Stimulated activated CD8-positive, alpha-beta memory T cell treated with anti-CD3 and anti-CD28 coated beads, Interleukin-2, amount 100 ng/mL, for 1 hour (primary cell): ENCODE data around the gene LMTK3.

Experiments
- DNase-seq, 2 donors: peaks; one replicate each; pipeline ENCODE4 v3.0.0-alpha.2; 2020; ENCODE audit warnings: low read depth in 2 of 2

Gene LMTK3

DNA sequence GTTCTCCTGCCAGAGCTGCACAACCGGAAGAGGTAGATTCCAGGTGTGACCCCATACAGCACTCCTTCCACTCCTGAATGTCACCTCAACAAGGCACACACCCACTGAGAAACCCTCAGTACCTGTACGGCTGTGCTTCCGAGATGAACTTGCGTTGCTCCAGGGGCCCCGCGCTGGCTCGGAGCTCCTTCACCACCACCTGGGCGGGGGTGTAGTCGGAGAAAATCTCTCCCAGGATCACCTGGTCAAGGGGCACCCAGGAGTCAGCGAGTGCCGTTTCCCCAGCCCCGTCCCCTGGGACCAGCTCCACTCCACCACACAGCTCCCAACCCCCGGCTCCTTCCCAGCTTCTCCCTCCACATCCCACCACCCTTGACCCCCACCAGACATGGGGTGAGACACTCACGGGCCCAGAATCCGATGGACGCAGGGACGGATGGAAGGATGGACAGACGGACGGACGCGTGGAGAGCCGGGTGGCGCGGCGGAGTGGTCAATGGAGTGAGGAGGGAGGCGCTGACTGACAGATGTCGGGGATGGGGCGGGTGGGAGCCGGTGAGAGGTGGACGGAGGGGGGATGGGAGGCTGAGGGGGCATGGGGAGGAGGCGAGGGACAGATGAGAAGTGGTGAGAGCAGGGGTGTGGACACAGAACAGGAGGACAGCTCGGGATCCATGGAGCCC, 2.8 kb downstream of the LMTK3 start:
- DNase-seq = no peak

DNA sequence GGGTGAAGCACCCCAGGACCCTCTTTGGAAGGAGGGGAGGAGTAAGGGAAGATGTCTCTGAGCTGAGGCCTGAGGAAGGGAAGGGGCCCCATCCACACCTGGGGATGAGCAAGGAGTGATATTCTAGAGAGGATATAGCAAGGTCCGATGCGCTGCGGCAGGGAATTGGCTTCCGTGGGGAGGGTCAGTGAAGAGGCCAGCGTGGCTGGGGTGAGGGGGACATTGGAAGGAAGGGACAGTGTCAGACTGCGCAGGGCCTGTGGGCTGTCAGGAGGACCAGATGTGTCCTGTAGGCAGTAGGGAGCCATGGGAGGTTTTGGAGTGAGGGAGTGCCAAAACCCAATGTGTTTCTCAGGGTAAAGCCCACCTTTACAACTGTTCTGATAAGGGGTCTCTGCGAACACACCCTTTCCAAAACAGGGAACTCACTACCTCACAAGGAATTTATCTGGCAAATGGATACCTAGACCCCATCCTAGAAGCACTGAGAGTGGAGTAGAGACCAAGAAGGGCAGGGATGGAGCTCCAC, 3.7 kb downstream of the LMTK3 start:
- DNase-seq = no peak

DNA sequence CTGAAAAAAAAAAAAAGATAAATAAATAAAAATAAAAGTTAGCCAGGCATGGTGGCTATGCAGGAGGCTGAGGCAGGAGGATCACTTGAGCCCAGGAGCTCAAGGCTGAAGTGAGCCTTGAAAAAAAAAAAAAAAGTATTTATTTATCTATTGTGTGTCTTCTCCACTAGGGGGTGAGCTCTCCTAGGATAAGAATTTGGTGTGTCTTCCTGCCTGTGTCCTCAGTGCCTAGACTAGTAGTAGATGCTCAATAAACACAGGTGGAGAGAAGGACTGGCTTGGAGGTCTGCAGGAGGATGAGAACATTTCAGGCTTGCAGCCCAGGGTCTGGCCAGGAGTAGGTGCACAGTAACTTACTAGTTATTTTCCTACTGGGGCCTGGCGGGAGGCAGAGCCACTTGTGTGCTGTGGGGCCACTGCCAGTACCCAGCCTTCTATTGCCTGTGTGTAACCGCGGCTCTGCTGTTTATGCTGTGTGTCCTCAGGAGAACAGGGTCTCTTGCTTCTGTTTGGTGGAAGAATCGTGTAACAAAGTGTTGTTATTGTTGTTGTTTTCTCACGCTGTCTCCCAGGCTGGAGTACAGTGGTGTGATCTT, 5.4 kb downstream of the LMTK3 start:
- no peak for DNase-seq

DNA sequence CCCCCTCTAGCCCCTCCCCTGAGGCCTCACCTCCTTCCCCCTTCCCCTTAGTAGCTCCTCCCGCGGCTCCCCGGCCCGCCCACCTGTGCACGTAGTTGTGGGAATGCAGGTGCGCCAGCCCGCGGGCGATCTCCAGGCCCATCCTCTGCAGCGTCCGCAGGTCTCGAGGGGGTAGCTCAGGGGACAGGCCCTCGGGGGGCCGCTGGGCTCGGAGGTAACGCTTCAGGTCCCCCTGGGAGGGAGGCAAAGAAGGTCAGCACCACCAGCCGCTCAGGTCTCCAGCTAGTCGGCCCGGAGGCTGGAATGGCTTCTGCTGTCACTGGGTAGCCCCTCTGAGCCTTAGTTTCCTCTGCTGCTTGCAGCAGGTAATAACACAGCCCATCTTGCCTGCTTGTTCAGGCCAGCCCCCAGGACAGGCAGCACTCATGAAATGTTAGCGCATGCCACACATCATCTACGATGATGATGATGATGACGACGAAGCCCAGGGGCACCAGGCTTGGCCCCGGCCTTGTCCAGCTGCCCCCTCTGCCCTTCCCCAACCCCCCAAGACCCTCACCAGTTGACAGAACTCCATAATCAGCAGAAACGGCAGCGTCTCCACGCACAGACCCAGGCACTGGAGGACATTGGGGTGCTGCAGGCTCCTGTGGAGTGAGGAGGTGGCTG, 9.2 kb downstream of the LMTK3 start:
- peak in 1 of 2 donors; percentile 49 for DNase-seq

DNA sequence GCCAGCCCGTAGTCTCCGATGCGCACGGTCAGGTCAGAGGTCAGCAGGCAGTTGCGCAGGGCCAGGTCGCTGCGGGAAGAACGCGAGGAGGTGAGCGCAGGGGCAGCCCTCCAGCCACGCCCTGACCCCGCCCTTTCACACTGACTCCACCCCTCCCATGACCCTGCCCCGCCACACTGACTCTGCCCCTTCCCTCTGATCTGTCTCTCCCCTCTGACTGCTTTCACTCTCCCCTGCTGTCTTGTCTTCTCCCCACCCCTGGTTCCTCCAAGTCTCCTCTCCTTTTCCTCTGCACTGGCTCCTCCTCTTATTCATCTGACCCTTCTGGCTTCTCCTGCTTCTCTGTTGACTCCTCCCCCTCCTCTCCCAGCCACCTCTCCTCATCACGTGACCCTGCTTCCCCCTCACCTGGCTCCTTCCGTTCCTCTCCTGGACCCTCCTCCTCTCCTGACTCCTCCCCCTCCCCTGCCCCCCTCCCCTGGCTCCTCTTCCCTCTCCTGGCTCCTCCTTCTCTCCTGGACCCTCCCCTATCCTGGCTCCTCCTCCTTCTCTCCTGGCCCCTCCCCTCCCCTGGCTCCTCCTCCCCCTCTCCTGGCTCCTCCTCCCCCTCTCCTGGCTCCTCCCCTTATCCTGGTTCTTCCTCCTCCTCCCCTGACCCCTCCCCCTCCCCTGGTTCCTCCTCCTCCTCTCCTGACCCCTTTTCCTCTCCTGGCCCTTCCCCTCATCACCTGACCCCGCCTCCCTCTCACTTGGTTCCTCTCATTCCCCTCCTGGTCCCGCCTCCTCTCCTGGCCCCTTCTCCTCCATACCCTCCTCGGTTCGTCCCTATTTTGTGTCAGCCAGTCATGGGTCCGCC, 9.9 kb downstream of the LMTK3 start:
- DNase-seq = no peak

DNA sequence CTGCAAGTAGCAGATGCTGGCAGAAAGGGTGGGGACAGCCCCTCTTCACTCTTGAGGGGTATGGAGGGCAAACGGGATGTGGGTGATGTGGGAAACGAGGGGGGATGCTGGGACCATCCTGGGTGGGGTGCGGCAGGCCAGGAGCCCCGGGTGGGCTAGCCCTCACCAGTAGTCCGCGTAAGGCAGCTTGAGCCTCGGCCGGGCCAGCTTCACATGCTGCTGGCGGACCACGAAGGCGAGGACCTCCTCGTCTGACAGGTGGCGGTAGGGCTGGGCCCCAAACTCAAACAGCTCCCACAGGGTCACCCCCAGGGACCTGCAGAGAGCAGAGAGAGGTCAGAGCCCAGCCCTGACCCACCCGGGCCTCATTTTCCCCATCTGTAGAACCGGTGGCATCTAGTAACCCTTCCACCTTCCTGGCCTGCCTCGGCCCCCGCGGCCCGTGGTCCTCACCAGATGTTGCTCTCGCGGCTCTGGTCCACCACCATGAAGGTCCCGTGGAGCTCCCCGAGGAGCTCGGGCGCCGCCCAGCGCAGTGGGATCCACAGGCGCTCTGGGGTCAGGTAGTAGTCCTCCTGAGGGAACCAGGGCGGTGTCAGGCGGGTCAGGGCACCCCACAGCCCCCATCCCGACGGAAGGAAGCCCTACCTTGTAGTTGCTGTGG, 10.7 kb downstream of the LMTK3 start:
- no peak for DNase-seq

DNA sequence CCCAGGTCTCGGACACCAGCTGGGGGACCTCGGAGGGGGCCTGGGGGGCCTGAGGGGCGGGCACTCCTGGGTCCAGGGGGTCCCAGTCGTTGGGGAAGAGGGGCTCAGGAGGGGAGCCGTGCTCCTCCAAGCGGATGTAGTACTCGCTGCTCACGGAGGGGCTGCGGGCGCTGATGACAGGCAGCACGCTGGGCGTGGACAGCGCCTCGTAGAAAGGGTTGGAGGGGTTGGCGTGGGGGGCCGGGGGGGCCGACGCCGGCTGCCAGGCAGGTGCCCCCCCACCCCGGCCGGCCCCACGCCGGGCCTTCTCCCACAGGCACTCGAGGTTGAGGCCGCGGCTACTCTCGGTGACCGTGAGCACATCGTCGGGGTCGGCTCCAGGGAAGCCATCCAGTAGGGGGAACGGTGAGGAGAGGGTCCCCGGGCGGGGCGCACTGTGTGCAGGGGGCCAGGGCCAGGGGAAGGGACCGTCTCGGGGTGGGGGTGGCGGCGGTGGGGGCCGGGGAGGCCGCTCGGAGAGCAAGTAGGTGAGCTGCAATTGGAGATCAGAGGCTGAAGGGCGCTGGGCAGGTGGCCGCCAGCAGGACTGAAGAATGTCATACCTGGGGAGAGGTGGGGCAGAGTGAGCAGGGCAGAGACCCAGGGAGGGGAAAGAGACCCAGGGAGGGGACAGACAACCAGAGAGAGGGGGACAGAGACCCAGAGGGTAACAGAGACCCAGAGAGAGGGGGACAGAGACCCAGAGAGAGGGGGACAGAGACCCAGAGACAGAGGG, 12.1 kb downstream of the LMTK3 start:
- DNase-seq = no peak

DNA sequence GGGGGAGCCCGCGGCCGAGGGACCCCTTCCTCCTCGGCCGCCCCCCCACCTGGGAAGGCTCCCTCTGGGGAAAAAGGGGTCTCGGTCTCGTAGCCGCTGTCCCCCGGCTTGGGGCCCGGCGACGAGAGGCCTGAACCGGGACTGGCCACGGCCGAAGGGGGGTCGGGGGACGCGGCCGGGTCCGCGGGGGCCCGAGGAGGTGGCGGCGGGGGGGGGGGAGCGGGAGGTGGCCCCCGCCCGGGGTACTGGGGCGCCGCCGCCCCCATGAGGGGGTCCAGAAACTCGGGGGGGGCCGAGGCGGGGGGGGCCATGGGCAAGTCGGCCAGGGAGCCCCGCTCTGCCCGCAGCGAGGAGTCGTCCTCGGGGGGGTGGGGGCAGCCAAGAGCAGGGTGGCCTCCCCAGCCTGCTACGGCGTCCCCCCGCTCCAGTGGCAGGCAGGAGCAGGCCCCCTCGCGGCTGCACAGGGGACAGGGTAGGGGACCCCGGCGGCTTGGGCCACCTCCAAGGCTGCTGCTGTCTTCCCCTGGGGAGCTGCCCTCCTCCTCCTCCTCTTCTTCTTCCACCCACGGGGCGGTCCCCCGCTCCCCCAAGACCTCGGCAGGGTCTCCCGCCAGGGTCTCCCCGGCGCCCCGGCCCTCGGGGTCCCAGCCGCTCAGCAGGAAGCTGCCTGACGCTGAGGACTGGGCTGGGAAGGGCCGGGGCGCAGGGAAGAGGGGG, 12.9 kb downstream of the LMTK3 start:
- no peak for DNase-seq

DNA sequence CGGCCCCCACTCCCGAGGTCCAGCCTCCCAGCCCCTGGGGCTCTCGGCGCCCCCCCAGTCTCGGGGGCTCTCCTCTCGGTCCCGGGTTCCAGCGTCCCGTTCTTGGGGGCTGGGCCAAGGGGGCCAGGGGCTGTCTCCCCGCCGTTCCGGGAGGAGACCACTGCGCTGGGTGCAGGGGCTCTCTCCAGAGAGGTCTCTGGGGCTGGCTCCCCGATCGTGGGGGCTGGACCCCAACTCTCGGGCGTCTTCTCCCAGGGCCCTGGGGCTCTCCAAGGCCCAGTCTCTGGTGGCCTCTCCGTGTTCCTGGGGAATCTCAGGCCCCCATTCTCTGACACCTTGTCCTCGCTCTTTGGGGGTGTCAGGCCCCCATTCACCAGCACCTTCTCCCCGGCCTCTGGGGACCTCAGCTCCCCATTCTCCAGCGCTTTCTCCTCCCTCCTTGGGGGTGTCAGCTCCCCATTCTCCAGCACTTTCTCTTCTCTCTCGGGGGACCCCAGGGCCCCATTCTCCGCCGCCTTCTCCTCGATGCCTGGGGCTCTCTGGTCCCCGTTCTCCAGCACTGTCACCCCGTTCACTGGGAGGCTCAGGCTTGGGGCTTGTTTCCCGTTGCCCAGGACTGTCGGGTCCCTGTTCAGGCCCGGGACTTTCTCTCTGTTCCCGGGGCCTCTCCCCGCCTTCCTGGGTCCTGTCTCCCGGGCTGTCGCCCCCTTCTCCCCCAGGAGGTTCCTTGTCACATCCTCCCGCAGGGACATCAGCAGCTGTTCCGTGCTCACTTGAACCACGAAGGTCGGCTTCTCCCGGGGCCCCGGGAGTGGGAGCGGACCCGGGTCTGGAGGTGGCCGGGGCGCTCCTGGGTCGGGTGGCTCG, 13.7 kb downstream of the LMTK3 start:
- DNase-seq = no peak

DNA sequence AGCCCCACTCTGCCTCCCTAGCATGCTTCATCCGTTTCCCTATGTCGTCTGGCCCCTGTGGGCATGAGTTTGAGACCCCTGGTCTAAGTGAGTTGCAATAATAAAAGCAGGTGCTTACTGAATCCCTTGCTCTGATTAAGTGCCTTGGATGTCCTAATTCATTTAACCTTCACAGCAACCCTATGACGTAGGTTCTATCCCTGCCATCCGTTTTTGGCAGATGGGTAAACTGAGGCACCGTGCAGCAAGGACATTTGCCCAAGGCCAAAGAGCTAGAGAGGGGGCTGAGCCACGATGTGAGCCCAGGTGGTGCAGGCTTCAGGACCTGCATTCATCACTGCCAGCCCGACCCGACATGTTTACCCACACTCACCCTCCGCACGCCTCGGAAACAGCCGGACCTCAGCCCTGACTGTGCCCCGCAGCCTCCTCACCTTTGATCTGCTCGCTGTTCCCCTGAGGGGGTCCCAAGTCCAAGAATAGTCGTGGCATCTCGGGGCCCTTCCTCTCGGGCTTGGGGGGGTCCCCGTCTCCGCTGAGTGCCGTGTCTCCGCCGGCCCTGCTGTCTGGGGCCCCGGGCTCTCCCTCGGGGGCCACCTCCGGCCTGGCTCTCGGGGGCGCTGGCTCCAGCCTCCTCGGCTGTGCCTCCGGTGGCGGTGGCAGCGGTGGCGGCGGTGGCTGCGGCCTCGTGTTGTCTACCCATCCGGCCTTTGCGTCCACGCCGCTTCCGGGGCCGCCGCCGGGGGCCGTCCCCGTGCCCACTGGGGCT, 14.5 kb downstream of the LMTK3 start:
- DNase-seq = no peak

DNA sequence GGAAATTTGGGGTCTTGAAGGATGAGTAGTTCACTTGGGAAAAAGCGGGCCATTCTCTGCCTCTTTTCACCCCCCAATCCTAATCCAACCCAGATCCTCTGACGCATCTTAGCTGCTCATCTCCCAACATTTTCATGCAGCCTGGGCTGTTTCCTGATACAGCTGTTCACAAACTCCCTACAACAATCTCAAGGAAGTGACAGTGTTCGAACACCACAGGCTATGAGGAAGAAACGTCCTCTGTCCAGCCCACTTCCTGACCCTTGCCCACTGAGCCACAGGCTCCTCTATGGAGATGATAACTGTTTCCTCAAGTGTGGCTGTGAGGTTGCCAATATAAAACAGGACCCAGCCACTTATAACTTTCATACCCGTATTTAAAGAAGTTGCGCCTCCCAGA, 16.2 kb downstream of the LMTK3 start:
- no peak for DNase-seq

DNA sequence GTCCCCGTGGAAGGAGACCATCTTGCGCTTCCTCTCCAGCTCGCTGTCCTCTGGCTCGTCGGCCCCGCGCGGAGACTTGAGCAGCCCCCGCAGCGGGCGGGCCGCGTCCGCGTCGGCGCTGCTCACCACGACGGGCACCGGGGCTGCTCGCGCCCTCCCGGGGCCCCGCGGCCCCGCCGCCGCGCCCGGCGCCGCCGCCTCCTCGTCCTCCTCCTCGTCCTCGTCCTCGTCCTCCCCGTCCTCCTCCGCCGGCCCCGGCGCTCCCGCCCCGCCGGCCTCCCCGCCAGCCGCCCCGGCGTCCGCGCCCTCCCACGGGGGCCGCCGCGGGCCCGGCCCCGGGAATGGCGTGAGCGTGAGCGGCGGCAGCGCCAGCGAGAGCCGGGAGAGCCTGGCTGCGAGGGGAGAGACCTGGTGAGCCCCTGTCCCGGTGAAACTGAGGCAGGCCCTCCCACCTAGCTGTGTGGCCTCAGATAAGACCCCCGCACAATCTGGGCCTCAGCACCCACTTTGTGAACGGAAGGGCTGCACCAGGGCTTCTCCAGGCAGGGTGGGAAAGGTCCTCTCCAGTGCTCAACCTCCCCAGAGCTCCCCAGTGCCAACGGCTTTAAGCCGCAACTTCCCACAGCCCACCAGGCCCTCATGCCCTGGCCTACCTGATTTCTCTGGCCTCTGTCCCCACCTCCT, 17.8 kb downstream of the LMTK3 start:
- no peak for DNase-seq

DNA sequence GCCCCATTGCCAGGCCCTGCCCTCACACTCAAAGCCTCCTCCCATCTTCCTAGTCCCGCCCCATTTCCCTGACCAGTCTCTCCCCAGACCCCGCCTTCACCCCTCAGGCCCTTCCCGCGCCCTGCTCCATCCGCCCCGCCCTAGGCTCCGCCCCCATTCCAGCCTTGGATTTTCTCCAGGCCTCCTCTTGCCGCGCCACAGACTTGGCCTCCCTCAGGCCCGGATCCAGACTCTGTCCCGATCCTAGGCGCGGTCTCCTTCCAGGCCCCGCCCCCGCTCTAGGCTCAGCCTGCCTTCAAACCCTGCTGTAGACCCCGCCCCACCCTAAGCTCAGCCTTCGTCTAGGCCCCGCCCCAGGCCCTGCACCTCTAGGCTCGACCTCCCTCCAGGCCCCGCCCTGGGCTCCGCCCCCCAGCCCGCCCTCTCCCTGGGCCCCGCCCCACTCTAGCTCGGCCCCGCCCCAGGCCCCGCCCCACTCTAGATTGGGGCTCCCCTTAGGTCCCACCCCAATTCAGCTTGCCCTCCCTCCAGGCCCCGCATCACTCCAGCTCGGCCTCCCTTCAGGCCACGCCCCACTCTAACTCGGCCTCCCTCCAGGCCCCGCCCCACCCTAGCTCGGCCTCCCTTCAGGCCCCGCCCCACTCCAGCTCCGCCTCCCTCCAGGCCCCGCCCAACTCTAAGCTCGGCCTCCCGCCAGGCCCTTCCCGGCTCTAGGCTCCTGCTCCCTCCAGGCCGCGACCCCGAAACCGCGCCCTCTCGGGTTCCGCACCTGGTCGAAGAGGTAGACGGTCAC, 18.5 kb downstream of the LMTK3 start:
- DNase-seq = peak; percentile 52 to 67

DNA sequence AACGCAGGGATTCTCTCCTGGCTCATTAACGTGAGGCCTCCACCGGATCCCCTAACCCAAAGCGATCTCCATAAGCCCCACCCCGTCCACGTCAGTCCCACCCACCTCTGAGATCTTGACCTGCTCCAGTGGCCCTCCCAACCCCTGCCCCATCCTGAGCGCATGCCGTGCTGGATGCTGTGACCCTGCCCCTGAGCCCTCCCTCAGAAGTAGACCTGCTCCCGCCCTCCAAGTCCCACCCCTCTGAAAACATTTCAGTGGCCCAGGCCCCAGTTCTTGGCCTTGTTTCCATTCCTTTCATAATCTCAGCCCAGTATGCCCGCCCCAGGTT, 19.9 kb downstream of the LMTK3 start:
- DNase-seq = no peak

DNA sequence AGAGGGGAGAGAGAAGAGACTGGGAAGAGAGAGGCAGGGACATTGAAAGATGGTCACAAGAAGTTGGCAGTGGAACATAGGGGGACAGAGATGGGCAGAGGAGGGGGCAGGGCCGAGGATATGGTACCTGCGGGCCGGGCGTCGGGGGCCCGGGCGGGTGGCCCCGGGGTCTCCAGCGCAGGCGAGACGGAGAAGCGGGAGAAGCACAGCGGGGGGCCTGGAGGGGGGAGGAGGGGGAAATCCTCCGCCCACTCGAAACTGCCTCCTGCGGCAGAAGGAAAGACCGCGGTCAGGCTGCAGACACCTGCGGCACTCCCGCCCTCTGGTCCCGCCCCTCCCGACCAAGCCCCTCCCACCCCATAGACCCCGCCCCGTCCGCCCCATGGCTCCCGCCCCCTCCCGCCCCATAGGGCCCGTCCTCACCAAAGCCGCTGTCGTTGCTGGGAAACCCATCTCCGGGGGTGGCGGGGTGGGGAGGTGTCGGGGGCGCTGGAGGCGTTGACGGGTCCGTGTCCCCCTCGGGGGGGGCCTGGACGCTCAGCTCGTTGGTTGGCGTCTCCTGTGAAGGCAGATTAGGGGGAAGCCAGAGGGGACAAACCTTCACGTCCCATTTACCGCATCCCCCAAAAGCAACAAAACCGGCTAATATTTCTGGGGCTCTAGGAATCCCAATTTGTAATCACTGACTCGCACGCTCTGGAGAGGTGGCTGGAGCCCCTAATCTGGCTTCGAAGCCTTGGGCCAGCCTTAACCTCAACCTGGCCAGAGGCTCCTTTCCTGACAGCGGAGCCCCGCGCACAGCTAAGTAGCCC, 20.4 kb downstream of the LMTK3 start:
- DNase-seq = peak in 1 of 2 donors; percentile 43

DNA sequence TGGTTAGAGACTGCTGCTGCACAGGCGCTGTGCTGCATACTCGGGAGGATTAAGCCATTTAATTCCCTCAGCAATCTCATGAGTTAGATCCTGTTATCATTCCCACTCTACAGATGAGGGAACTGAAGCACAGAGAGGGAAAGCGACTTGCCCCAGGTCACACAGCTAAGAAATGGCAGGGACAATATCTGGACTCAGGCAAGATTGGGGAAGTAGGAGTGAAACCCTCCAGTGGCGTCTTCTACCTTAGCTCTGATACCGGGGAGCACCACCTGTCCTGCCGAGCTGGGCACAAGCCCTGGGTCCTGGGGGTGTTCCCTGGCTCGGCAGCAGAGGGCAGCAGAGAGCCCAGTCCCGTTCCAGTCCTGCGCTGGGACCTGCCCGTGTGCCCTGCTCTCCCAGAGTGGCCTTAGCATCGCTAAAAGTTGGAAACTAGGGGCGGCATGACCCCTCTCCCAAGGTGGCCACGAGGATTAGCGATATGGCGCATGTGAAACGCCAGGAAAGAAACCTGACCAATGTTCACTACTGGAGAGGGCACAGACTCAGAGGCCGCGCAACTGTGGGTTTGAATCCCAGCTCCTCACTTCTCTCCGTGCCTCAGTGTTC, 21.9 kb downstream of the LMTK3 start:
- peak; percentile 56 to 59 for DNase-seq
